Measurements from ENCODE around the gene MRPS7. TPM values are rescaled to one million over a fixed set of nuclear protein-coding genes. Genes with fewer than 3 reads are reported as not detected.

MRPS7 gene
- total RNA-seq, 1 experiment from 2014 or later = 93.7 TPM

GRCh38 chr17:75288359-75288758 lies 26.7 kb downstream of the MRPS7 start:
- WGBS (ENCODE audit: extremely low coverage, insufficient read length, low lambda C conversion rate) = no CpG with 5 or more reads among the region's 2 CpGs
- no peak overlapping the region for H3K4ac ChIP-seq (ENCODE audit: low read depth, low read length)
- H3K9me3 ChIP-seq (ENCODE audit: control insufficient read depth, low read depth, low read length) = no peaks in the 10 kb centered on the region
- no peak overlapping the region for H3K23ac ChIP-seq (ENCODE audit: insufficient read length, low read depth, low read length)
- TF ChIP-seq, protein P1, sequence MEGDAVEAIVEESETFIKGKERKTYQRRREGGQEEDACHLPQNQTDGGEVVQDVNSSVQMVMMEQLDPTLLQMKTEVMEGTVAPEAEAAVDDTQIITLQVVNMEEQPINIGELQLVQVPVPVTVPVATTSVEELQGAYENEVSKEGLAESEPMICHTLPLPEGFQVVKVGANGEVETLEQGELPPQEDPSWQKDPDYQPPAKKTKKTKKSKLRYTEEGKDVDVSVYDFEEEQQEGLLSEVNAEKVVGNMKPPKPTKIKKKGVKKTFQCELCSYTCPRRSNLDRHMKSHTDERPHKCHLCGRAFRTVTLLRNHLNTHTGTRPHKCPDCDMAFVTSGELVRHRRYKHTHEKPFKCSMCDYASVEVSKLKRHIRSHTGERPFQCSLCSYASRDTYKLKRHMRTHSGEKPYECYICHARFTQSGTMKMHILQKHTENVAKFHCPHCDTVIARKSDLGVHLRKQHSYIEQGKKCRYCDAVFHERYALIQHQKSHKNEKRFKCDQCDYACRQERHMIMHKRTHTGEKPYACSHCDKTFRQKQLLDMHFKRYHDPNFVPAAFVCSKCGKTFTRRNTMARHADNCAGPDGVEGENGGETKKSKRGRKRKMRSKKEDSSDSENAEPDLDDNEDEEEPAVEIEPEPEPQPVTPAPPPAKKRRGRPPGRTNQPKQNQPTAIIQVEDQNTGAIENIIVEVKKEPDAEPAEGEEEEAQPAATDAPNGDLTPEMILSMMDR (conservative IDR thresholded peaks at IDR 0.05) = no peak
- no peak overlapping the region for H3K18ac ChIP-seq (ENCODE audit: insufficient read length, low read depth, low read length)
- peak overlapping the region; percentile 65 for H3K9ac ChIP-seq (ENCODE audit: extremely low read depth, insufficient read length, low read length)
- no peak for DNase-seq
- no peaks in the 10 kb centered on the region for H3K27me3 ChIP-seq (ENCODE audit: insufficient read depth, low read length)
- no peak overlapping the region for H3K56ac ChIP-seq (ENCODE audit: insufficient read length, low read depth, low read length)
- no peak overlapping the region for H4K8ac ChIP-seq (replicated peaks; ENCODE audit: insufficient read length, low read depth, low read length)
- H3K79me2 ChIP-seq (ENCODE audit: insufficient read depth, low read length) = no peaks in the 10 kb centered on the region
- no peak overlapping the region for H2AFZ ChIP-seq (ENCODE audit: low read length)
- no peak overlapping the region for H3K27ac ChIP-seq (ENCODE audit: insufficient read length, low read depth, low read length)
- H3K23me2 ChIP-seq (ENCODE audit: insufficient read length, low read depth, low read length, poor library complexity, severe bottlenecking) = peaks cover 9% of the 10 kb centered on the region
- H4K91ac ChIP-seq (ENCODE audit: insufficient read length, low read depth, low read length) = no peak overlapping the region
- Mint-ChIP-seq H3K9me3 (no peaks in the 10 kb centered on the region; a peak in 1 of 5 replicates), H3K4me1 (peaks cover 8 to 10% of the 10 kb centered on the region in 2 experiments), H3K36me3 (ENCODE audit: insufficient read depth in 1 of 3, low read depth in 3 of 3) (peaks cover 8 to 29% (median 12%) of the 10 kb centered on the region in 3 experiments; a peak in 6 of 7 replicates), H3K27ac (no peak overlapping the region), H3K27me3 (ENCODE audit: low read depth) (no peaks in the 10 kb centered on the region; the same call in 1 of the 2 replicates), H3K4me3 (peak overlapping the region; percentile 89 to 93)
- no peaks in the 10 kb centered on the region for H3K79me1 ChIP-seq (ENCODE audit: insufficient read depth, low read depth, low read length, poor library complexity, severe bottlenecking)
- H2BK15ac ChIP-seq (ENCODE audit: low read depth, low read length) = no peak overlapping the region
- no peak overlapping the region for H2BK12ac ChIP-seq (ENCODE audit: insufficient read length, low read depth, low read length)
- H2BK5ac ChIP-seq (ENCODE audit: insufficient read length, low read length) = no peak overlapping the region
- no peak overlapping the region for H4K5ac ChIP-seq (ENCODE audit: insufficient read length, low read depth, low read length)
- no peak overlapping the region for H2AK5ac ChIP-seq (ENCODE audit: insufficient read length, low read length)
- no peak overlapping the region for H2BK20ac ChIP-seq (ENCODE audit: low read depth, low read length, poor library complexity, severe bottlenecking)
- no peak overlapping the region for H2BK120ac ChIP-seq (ENCODE audit: low read depth, low read length, poor library complexity, severe bottlenecking)
- H4K20me1 ChIP-seq (ENCODE audit: control insufficient read depth, insufficient read depth, insufficient read length) = no peaks in the 10 kb centered on the region
- peak overlapping the region; percentile 85 for H3K4me2 ChIP-seq (ENCODE audit: insufficient read depth, insufficient read length, low read length)
- no peak overlapping the region for H3K14ac ChIP-seq (ENCODE audit: insufficient read depth, low read length)
- H3K4me1 ChIP-seq (ENCODE audit: insufficient read depth, low read length) = no peaks in the 10 kb centered on the region
- H3T11ph ChIP-seq (ENCODE audit: low read length) = no peak overlapping the region
